Erythroblast (primary cell): ENCODE data around the gene DNER.

ENCODE experiments used
- GATA1 ChIP-seq: IDR thresholded peaks from 2 replicates; pipeline ENCODE4 v1.6.1; 2011; ENCODE audit warnings: low read depth, mild to moderate bottlenecking, control low read depth, low read length, moderate library complexity
- POLR2A ChIP-seq: IDR thresholded peaks from 2 replicates; pipeline ENCODE4 v1.6.1; 2011; ENCODE audit warnings: mild to moderate bottlenecking, low read length

GRCh38 chr2:229426464-229426863, 287.9 kb downstream of the DNER start:
- TF ChIP-seq POLR2A (no peak), GATA1 (no peak)
